CD4-positive, alpha-beta T cell treated with Interleukin-10 for 1 hour (primary cell): ENCODE results near the gene IGBP1.
"Not testable (repeated sequence)": the region's sequence is repeated elsewhere in the genome, so short reads cannot be mapped to it uniquely, and the experiment has no call there.

Experiments used
- DNase-seq: peaks from one replicate; pipeline ENCODE4 v3.0.0-alpha.2; 2020

Gene IGBP1

DNA sequence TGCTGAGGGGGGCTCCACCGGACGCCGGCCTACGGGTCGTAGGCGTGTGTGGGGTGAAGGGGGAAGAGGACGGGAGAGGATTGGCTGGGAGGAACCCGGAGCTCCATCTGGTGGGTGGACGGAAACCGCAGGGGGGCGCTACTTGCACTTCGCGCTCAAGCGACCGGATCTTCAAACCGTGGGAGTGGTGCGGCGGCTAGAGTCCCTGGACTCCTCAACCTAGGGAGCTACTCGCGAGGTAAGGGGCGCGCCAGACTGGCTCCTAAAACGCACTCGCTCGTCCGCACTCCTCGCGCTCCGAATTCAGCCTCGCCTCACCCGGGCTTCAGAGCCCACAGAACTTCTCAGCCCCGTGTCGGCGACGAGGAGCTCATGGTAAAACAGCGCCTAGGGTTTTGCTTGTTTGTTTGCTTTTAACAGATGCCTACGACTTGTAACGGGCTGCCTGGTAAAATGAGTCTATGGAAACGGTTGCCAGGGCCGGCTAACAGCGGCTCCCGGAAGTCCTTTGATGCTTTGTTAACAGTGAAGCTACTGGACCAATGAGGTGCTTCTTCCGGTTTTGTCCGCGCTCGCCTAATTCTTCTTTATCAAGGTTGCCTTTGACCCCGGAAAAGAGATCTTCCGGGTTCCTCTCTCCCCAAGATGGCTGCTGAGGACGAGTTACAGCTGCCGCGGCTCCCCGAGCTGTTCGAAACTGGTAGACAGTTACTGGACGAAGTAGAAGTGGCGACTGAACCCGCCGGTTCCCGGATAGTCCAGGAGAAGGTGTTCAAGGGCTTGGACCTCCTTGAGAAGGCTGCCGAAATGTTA is at the start of gene IGBP1:
Gene IGBP1 (plus strand): TSS at position 145 of the 813 bp plus-strand sequence. CDS start 501 bp downstream, at position 646.
- DNase-seq, result peak; percentile 87

DNA sequence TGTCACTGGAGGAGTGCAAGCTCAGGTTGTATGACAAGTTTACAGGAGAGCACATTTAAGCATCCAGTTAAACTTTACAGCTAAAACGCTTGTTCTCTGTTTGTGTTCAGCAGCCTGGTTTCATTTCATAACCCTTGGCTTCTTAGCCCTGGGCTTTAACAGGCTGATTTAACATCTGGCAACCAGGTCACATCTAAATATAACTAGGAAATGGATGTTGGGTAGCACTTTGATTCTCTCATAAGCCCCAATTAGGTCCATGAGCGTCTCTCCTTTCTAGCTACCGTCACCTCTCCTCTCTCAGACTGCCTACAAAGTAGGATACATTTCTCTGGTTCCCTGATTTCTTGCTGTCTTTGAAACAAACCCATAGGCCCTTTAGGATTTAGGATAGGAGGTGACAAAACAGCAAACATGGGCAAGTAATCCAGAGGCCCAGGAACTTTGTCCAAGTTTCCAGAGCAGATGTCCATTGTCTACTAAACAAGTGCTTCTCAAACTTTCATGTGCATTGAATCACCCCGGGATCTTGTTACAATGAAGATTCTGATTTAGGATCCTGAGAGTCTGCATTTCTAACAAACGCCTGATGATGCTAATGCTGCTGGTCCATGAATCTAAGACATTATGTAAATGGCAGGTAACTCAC is 48.5 kb upstream of the IGBP1 start:
- no peak for DNase-seq

DNA sequence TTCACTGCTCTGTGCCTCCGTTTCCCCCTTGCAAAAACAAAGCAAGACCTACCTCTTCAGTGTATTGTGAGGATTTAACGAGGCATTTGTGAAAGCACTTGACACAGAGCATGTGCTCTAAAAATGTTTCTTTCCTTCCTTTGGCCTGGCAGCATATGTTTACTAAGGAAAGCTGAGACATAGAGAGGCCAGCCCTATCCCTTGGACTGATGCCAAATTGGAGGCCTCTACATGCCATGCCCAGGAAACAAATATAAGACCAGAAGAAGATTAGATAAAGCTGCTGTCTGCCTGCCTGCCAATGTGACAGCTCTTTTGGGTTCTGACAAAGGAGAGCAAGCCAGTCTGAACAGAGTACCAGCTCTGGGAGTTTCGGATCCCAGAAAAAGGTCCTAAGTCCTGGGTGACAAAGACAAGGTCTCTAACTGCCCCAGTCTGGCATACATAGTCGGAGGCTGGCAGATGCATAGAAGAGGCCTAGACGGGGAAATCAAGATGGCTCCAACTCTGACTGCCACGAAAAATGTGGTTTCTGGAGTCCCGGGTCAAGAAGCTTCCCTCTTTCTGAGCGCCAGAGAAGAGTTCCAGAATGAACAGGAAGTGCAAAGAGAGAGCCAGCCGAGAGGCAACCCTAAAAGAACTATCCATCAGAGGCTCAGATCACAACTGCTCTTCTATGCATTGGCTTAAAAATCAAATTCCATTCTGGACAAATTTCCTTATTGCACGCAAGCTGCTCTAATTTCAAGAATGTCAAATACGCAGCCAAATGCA is 45.2 kb upstream of the IGBP1 start:
- DNase-seq, result no peak

DNA sequence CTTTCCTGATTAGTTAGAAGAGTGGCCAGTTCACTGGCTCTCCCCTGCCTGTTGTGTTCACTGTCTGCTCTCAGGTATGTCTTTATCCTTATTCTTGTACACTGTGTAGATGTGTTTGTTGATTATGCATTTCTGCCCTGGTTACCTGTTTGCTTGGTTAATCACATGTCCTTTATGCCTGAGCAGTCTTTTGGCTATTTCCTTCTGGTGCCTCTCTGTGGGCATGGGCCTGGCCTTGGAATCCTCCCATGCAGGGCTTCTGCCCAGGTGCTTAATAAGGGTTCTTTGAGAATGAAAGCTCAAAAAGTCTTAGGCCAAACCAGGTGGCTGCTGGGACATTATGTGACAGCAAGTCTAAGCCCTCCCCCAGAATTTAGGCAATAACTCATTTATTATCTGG is 44.5 kb upstream of the IGBP1 start:
- no peak for DNase-seq

DNA sequence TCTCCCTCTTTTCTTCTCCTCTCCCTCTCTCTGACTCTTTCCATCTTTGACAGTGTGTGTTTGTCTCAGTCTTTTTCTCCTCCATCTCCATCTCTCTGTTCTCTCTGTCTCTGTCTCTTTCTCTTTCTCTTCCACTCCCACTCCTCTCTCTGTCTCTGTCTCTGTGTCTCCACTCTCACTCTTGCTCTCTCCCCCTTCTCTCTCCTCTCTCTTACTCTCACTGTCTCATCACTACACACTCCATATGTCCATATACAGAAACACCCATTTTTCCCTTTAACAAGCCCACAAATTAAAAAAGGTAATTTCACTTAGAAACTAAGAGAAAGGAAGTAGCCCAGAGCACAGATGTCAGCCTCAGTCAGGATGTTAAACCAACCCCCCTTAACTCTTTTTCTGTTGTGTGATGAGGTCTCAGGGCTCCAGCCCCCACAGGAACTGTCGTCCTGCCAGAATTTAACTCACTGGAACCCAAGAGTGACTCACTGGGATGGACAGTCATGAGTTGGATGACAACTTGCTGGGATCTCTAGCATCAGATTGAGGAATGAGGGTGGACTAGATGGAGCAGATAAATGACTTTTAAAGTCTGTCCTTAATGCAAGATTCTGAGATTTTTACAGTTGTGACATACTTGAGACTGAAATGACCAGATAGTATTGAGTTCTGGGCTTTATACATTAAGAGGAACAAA is 43.5 kb upstream of the IGBP1 start:
- no peak for DNase-seq

DNA sequence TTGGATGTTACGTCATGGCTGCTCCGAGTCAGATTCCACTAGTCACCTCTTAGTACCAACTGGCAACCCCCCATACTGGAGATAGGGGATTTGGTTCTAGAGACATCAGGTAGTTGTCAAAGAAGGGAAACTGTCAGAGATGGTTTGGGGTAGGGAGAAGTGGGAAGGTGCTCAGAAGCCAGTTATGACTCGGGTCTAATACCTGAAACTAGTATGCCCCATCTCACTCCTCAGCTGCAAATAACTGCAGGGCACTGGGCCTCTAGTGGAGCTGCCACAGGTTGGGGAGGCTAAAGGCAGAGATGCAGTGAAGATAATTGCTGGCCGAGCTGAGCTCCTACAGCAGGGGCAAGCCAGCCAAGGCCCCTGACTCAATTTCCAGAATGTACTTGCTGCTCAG is 41.0 kb upstream of the IGBP1 start:
- DNase-seq, result no peak

DNA sequence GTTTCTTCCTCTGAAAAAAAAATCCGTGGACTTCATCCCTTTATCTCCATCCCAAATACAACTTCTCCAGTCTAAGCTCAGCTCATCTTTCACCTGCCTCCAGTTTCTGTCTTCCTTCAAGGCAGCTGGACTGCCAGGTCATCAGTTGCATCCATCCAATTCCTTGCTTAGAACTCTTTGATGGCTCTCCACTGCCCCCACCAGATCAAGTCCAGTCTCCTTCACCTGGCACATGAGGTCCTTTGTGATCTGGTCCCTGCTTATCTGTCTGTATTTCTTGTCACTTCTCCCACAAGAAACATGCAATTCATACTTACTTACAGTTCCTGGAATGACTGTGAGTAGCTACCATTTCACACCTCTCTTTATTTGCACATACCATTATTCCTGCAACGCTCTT is 37.2 kb upstream of the IGBP1 start:
- DNase-seq, result no peak

DNA sequence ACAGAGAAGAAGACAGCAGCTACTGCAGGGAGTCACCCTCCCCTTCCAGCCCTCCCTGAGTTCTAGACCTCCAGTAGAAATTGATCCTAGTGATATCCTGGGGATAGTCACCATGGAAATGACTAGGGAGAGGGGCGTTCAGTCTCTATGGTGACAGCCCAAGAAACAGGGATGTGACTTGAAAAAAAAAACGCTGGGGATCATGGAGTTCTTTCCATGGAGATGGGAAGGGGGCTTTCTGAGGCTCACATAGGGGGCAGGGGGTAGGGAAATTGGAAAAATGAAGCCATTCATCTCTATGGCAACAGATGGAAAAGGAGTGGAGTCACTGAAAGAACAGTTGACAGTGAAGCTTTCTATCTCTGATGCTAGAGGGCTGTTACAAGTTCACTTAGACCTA is 28.0 kb upstream of the IGBP1 start:
- no peak for DNase-seq

DNA sequence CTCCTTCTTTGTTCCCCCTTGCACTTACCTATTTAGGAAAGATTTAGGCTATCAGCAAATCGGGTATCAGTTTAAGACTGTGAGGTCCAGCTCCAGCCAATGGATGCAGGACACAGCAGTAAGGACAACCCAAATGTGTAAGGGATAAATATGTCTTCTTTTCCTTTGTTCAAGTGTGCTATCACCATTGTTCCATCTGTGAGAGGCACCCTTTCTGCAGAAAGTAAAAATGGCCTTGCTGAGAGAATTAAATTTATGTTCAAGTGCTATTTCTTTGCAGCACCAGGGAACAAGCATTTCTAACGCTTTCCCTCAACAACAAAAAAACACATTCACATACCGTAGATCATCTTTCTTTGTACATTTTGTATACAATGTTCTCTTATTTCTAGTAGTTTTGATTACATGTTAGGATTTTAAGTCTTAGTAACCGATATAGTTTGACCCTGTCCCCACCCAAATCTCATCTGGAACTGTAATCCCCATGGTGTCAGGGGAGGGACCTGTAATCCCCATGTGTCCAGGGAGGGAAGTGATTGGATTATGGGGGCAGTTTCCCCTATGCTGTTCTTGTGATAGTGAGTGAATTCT is 21.7 kb upstream of the IGBP1 start:
- not testable (repeated sequence) for DNase-seq

DNA sequence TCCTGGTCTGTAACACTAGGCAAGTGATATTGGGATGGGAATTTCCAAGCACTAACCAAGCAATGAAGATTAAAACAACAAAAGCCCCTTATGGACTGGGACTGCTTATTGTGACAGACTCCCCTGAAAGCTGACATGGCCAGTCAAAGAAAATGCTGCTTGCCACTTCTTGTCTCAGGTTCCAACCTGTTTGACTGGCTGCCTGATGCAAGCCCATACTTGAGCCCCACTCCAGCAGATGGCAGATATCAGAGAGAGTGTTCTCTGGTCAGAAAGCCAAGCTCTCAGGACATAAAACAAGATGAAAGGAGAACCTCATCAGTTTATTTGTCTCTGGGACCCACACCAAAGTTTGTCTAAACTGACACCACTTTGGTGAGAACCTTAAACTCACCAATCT is 15.5 kb upstream of the IGBP1 start:
- DNase-seq, result no peak

DNA sequence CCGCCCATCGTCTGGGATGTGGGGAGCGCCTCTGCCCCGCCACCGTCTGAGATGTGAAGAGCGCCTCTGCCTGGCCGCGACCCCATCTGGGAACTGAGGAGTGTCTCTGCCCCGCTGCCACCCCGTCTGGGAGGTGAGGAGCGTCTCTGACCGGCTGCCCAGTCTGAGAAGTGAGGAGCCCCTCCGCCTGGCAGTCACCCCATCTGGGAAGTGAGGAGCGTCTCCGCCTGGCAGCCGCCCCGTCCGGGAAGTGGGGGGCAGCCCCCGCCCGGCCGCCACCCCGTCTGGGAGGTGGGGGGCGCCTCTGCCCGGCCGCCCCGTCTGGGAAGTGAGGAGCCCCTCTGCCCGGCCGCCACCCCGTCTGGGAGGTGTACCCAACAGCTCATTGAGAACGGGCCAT is 10.2 kb upstream of the IGBP1 start:
- DNase-seq, result not testable (repeated sequence)

DNA sequence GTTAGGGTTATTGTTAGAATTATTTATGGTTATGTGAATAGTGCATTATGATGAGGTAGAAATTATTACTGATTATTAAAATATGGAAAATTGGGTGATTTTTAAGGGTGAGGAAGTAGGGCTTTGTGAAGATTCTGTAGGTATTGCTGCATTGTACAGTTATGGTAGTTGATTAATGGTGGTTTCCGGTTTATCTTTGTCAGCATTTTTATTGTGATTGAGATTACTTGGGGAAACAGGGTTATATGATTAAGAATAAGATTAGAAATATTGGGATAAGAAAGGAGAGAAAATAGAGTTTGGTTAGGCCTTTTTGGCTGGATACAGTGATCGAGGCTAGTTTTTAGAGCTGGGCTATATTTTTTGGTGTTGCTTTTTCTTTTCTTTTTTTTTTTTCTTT is 8.6 kb upstream of the IGBP1 start:
- no peak for DNase-seq

DNA sequence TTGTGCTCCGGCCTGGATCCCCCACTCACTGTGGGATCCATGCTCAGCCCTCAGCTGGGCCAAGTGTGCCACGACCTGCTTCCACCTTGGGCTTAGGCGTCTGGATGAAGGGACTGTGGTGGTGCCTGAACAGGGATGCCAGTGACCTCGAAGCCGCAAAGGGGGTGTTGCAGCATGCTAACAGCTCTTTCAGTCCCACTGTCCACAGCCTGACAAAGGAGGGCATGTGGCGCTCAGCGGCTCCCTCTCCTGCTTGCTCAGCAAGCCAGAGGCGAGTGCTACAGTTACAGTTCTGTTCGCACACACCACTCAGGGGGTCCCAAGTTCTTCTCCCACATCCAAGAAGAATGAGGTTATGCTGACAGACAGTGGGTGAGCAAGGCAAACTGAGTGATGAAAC is 5.2 kb upstream of the IGBP1 start:
- no peak for DNase-seq

DNA sequence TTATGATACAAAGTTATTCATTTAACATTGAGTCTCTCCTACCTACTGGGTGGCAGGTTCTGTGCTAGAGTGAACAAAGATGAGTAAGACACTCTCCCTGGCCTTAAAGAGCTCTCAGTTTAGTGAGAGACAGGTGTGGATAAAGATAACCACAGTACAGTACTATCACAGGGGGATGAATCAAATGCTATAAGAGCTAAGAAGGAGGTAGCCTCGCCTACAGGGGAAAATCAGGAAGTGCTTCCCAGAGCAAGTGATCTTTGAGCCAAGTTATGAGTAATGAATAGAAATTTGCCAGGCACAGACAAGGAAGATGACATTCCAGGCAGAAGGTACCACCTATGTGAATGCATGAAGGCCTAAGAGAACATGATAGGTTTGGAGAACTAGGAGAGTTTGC is 3.4 kb upstream of the IGBP1 start:
- no peak for DNase-seq

DNA sequence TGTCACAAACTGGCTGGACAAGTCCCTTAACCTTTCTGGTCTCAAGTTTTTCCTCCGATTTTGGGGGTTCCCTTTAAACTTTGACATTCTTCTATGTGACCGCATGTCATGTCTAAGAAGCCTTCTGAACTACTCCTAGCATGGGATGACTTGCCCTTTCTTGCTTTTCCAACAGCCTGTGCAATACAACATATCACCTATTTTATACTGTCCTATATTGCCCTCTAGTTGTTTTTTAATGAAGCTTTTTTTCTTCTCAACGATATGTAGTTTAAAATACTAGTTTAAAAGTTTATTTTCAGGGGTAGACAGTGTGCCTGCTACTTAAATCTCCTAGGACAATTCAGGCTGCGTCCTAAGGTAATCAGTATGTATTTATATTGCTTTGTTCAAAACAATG is 1.0 kb upstream of the IGBP1 start:
- no peak for DNase-seq

DNA sequence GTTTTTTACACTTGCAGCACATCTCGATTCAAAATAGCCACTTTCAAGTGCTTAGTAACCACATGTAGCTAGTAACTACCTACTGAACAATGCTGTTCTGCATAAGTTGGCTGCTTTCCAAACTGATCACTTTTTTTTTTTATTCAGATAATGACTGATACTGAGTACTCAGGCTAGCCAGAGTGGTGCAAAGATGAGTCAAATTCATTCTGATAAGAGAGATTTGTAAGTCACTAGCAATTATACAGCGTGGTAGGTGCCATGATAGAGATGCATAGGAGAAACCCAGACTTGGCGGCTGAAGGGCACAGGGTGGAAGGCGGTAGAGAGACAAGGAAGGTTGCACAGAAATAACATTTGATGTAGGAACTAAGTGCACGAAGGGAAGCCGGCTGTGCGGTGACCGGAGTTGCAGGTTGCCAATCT is 357 bp upstream of the IGBP1 start:
- no peak for DNase-seq

DNA sequence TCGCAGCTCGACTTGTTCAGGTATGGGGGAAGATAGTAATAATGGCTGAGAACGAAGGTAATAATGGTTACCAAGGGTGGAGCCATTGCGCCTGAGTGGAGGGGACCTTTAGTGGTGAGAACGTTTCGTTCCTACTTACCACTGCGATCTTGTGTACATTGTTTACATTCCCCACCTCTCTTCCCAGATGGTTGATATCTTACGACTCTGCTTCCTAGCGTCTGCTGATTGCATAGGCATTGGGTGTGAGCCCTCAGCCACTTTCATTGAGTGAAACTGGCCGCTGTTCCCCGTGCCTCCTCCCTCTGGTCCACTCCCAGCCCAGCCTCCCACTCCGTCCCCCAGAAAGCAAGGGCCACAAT is 850 bp downstream of the IGBP1 start:
- DNase-seq, result no peak

DNA sequence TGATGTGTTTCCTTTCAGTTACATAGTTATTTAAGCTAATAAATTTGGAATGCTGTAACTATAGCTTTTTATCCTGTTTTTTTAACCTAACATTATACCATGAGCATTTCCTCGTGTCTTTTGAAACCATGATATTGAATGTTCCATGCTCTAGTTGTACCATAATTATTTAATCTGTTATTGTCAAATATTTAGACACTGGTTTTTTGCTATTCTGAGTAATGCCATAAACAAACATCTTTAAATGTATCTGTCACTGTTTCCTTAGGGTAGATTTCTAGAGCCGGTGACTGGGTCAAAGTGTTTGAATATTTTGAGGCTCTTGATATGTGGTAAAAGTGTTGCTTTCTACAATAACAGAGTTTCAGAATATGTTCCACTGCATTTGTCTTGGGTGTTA is 5.4 kb downstream of the IGBP1 start:
- DNase-seq, result no peak

DNA sequence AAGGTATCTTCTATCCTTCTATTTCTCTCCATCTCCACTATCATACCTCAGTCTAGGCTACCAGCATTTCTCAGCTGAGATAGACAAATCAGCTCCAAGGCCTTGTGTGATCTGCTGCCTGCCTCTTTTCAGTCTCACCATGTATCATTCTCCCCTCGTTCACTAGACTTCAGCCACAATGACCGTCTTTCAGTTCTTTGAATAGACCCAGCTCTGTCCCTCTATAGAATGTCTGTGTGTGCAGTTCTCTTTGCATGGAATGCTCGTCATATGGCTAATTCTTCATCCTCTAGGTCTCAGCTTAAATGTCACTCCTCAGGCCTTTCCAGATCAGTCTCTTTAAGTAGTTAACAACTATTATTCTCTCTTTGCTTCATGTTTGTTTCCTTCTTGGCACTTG is 6.5 kb downstream of the IGBP1 start:
- no peak for DNase-seq

DNA sequence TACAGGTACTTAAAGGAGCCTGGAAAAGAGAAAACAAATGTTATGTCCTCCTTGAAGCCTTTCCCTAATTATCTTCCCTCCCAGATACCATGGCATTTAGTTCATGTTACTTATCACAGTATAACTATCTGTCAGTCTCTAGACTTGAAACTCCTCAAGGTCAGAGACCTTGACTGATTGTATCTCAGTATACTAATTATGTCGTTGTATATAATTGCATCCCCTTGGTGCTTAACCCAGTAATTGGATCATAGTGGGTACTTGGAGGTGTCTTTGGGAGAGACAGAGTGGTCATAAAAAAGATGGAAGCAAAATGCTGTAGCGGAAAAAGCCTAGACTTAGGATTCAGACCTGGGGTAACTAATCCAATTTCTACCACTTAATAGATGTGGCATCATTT is 8.1 kb downstream of the IGBP1 start:
- no peak for DNase-seq

DNA sequence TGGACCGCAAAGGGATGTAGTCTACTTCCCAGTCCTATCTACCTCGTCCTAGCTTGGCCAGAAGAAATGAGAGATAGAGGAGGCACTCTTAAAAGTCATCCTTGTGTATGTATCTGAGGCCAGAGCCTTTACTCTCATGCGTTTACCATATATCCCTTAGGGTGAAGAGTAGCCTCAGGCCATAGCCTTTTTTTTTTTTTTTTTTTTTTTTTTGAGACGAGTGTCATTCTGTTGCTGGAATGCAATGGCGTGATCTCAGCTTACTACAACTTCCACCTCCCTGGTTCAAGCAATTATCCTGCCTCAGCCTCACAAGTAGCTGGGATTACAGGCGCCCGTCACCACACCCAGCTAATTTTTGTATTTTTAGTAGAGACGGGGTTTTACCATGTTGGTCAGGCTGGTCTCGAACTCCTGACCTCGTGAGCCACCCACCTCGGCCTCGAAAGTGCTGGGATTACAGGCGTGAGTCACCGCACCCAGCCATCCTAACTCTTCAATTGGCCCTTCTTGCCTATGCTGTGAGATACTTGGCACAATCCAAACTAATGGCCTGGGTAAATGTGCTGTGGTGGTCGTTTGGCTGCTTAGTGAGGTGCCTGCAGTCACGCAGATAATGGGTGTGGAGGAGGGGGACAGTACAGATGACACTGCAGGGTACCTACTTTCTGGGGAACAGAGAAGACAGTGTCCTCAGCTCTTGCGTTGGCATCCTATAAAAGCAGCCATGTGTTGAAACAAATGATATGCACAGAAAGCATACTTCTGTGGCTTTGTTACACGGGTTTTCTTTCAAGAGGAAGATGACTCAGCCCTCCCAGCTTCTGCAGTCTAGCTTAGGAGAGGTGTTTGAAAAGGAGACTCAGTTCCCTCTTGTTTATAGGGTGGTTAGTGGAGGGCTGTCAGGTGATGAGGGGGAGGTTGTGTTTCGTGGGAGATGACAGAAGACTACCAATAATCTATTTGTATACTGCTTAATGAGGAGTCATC is 33.6 kb downstream of the IGBP1 start:
- DNase-seq, result no peak
